Putamen (tissue), 1 donor: Measurements from ENCODE around the gene FBXO10.
"Not testable (repeated sequence)": the region's sequence is repeated elsewhere in the genome, so short reads cannot be mapped to it uniquely, and the experiment has no call there.

Experiments used
- DNase-seq: peaks from one replicate; pipeline ENCODE4 v3.0.0-alpha.2; 2016; ENCODE audit warnings: low spot score

FBXO10 gene, protein sequence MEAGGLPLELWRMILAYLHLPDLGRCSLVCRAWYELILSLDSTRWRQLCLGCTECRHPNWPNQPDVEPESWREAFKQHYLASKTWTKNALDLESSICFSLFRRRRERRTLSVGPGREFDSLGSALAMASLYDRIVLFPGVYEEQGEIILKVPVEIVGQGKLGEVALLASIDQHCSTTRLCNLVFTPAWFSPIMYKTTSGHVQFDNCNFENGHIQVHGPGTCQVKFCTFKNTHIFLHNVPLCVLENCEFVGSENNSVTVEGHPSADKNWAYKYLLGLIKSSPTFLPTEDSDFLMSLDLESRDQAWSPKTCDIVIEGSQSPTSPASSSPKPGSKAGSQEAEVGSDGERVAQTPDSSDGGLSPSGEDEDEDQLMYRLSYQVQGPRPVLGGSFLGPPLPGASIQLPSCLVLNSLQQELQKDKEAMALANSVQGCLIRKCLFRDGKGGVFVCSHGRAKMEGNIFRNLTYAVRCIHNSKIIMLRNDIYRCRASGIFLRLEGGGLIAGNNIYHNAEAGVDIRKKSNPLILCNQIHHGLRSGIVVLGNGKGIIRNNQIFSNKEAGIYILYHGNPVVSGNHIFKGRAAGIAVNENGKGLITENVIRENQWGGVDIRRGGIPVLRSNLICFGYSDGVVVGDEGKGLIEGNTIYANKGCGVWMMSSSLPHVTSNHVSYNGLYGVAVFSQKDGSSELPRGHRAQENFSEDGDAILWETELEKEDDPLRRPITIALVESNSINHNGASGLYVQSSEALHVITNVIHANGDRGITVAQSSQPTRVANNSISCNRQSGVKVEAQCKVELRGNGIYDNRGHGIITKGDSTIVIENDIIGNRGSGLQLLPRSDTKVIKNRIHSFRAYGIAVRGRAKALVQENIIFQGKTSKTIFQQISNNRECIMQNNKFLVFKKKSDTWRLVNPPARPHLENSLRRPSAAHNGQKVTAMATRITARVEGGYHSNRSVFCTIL

DNA sequence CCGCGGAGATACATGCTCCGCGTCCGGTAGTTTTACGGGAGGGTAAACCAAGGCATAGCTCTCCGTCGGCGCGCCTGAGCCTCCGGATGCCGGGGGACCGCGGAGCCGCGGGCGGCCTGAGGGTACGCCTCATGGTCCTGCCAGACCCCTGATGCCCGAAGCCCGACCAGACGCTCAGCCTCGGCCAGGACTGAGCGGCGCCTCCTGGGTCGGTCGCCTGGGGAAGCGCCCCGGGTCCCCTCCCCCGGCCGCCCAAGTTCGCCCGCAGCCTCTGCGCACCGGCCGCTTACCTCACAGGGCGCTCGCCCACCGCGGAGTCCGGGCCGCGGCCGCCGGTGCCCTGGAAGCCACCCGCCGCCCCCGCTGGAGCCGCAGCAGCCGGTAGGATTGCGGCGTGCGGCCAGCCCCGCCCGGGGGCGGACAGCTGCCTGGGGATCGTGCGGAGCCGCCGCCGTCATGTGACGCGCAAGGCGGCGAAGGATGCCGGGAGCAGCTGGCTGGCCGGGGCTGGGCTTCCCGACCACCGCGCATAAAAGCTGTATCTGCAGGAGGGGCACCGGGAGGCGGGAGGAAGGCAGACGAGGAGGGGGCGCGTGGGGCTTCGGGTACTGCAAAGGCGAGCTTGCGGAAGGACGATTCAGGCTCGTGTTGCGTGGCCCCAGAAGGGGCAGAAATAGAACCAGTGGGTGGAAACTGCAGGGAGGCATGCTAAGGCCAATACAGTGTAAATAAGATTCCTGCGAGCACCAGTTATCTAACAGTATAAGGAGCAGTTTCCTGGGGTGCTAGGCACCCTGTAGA is at the start of gene FBXO10:
Gene FBXO10, minus strand, starts transcription at position 460 of the 801 bp plus-strand sequence. CDS start 34,612 bp downstream, outside the sequence.
- DNase-seq = peak; percentile 76

DNA sequence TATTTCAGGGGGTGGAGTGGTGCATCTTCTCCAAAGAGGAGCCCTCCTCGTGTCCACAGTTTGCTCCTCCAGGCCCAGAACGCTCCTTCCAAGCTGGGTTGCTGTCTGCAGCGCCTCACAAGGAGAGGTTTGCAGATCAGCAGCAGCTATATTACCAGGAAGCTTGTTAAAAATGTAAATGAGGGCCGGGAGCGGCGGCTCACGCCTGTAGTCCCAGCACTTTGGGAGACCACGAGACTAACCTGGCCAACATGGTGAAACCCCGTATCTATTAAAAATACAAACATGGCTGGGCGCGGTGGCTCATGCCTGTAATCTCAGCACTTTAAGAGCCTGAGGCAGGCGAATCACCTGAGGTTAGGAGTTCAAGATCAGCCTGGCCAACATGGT is 49.6 kb upstream of the FBXO10 start:
- no peak for DNase-seq

DNA sequence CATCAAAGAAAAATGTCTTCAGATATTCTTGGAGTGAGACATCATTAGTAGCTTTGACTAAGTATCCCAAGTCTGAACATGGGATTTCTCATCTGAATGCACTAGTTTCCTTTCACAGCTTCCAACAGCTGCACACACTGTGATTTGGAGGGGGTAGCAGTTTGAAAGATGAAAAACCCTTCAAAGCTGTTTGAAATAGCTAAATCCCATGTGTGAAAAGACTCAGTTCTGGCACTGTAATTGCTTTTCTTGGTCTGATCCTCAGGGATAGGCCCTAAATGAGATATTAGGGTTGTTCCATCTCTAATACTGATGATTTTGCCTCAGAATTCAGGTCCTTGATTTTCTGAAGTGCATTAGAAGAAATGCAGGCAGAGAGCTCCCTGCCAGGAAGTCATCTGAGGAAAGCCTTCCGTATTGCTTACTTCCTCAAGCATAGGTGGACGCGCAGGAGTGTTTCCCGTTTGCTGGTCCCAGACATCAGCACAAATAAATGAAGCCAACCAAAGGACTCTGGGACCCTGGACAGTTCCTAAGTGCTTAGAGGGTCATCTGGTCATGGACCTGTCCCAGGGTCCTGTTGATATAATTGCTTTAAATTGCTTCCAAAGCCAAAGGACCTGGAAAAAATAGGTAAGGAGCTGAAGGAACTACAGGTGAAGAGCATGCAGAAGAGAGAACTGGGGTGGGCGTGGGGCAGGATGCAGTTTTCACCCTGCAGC is 49.0 kb upstream of the FBXO10 start:
- DNase-seq = no peak

DNA sequence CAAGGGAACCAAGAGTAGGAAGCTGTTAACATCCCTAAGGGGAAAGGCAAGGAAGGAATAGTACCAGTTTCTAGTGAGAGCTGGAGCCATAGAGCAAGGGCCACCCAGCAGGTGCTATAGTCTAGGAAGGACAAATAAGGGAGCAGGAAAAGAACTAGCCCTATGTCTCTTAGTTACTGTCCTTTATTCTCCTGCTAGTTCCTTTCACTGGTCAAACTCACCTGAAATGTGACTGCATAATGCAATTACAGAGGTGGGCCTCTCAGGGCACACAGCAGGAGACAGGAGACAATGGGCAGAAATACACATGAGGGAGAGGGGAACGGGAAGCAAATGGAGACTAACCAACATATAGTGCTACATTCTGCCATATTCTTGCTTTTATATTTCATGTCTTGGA is 47.9 kb upstream of the FBXO10 start:
- no peak for DNase-seq

DNA sequence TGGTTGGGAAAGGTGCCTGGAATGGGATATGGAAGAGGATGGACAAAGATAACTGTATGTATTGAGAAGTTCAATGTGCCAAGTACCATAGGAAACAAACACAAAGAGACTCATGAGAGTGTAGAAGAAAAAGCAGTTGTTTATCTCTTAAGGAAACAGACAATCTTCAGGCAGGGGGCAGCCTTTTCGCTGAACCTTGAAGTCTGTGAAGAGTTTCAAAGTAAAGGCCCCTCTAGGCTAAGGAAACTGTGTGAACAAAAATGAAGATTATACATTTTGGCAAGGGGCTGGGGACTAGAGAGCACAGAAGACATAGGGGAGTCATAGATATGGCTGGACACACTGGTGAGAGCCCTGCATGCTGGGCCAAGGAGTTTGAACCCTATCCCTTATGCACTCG is 47.1 kb upstream of the FBXO10 start:
- DNase-seq = no peak

DNA sequence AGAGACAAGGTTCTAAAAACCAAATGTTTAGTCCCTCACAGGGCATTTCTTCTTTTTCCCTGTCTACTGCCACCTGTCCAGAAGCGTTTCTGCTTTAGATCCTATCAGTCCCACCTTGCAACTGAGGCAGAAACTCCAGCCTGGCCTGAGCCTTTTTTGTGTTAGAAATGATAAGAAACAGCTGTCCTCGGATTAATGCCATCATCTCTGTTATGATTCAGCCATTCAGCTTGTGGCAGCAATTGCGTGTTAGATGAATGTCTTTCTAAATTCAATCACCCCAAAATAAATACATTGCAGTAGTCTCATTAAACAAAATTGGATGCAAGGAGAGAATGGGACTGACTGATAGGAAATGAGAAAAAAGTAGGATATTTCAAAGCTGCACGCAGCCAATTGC is 46.3 kb upstream of the FBXO10 start:
- no peak for DNase-seq

DNA sequence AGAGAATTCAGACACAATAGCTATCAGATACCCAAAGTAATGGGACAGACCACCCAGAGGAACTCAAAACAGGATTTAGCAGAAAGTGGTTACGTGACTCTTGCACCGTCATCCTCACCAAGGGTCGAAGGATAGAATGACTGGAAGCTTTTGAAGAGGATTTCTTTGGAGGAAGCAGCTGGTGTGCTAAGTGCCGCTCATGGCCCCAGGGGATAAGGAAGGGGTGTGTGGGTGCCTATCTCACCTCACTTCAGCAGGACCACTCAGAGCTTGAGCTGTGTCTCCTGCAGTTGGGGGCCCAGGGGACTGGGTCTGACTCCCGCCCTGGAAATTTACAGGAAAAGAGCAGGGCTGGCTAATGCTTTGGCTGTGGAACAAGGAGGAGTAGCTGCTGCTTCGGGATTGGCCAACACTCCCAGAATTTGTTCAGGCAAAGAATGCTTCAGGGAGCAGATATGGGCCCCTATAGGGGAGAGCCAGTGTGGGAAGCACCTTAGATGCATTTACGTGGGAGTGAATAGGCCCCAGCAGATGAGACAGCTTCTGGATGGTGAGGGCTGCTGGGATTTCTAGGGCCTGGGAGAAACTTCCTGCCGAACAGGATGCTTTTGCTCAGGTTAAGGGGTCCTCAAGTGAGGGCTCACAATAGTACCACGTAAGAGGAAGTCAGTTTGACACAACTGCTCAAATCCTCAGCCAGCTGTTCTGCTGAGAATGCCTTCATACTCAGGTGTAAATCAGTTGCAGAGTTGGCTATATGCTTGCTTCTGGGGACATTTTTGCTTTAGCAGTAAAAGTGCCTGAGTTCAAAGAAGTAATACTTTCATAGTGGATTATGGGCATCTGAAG is 45.3 kb upstream of the FBXO10 start:
- no peak for DNase-seq

DNA sequence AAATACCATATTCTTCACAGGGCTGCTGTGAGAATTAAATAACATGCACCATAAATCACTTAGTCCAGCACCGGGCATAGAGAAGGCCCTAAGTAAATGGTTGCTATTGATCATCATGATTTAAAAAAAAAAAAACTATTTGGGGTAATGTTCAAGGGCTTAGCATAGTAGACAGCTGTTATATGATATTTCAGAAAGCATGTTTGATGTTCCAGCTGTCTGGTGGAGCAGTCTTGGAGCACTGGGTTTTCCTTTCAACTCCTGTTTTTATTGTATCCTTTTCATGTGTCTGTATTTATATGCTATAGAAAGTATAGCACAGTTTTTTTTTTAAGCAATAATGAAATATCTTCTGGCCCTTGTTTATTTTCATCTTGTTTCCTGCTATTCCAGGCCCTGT is 44.2 kb upstream of the FBXO10 start:
- no peak for DNase-seq

DNA sequence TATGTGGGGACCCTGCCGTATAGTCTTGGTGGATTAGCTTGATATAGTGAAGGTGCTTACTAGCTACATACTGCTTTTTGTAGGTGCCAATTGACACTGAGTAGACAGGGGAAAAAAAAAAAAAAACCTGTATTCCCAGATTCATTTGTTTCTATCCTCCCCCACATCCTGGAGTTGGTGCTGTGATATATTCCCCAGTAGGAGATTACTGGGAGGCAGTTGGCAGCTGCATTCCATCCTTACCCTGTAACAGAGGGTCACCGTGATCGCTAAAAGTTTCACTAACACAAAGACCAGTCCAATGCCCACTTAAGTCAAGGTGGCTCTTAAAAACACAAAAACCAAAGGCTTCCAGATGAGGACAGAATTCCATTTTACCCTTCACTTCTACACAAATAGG is 43.6 kb upstream of the FBXO10 start:
- no peak for DNase-seq

DNA sequence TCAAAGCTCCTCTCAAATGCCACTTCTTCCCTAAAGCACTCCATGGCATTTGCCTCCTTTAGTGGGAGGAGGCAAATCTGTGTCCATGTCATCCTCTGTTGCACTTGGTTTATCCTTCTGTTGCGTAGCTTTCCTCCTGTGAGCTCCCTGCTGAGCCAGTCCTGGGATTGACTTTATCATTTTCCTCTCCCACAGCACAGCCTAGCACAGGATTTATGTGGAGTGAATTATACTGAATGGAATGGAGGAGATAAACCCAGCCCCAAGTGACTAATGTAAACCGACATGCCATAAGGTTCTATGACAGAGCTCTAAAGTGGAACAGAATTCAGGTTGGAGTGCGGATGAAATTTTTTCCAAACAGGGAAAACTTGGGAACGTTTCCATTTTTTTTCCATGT is 42.6 kb upstream of the FBXO10 start:
- no peak for DNase-seq

DNA sequence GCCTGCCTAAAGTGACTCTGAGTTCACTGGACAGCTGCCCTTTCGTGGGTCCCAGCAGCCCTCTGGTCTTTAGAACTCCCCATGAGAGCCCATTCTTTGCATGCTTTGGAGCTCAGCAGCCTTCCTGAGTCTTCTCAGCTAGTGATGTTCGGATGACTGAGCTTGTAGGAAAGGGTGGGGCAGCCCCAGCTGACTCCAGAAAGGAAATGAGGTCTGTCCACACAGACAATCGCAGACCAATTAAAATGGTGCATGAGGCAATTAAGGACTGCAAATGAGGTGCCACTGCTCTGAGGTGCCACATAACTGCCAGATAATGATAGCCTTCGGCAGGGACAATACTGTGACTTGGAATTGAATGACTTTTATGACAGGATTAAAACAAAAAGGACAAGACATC is 41.7 kb upstream of the FBXO10 start:
- no peak for DNase-seq

DNA sequence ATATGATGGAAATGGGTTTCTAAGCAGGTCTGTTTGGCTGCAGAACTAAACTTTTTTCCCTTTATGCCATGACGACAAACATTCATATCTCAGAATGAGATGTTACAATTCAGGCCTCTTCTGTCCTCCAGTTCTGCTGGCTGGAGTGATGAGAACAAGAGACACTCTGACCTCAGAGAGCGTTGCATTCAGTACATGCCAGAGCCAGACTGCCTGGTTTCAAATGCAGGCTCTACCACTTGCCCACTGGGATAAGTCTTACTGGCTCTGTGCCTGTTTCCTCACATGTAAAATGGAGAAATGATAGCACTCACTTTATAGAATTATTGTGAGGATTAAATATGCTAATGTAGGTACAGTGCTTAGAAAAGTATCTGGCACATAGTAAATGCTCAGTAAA is 41.0 kb upstream of the FBXO10 start:
- no peak for DNase-seq

DNA sequence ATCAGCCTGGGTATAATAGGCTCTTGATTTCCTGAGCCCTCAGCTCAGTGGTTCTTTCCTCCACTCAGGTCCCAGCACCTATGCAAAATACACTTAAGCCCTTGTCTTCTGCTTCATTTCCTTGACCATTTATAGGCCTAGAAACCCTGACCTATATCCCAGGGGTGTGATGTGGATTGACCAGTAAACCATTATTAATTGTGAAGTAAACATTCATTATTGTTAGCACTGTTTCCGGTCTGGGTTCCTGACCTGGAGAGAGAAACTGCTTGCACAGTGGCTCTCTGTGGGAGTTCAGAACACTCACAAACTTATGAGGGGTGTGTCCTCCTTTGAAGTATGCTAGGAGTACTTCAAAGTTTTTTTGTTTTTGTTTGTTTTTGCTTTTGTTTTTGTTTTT is 35.8 kb upstream of the FBXO10 start:
- DNase-seq = no peak

DNA sequence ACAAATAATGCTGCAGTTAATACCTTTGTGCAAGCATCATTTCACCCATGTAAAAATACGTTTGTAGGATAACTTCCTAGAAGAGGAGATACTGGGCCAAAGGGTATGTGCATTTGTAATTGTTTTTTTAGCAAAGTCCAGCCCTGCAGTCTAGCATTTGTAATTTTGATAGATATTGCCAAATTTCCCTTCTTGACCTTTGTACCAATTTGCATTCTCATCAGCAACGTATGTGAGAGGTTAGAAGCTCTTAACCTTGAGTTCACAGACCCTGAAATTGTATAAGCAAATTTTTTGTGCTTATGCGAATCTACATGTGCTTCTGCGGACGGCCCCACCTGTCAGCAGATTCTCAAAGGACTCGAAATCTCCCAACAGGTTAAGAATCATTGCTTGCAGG is 34.8 kb upstream of the FBXO10 start:
- no peak for DNase-seq

DNA sequence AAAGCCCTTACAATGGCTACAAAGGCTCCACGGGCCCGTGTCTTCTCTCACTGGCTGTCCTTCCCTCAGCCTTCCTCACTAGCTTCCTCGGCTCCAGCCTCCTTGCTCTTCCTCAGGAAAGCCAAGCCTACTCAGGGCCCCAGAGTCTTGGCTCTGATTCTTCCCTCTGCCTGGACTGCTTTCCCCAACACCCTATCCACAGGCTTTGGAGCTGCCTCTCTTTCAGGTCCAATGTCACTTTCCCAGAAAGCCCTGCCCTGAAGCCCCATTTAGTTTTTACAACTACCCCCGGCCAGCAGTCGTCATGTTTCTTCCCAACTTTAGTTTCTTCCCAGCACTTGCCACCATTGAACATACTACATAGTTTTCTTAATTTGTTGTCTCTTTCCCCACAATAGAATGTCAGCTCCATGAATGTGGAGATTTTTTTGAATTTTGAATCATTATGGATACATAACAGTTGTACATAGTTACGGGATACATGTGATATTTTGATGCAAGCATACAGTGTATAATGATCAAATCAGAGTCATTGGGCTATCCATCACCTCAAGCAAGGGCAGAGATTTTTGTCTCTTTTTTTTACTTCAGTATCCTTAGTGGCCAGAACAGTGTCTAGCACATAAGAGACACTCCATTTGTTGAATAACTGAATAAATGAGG is 33.7 kb upstream of the FBXO10 start:
- no peak for DNase-seq

DNA sequence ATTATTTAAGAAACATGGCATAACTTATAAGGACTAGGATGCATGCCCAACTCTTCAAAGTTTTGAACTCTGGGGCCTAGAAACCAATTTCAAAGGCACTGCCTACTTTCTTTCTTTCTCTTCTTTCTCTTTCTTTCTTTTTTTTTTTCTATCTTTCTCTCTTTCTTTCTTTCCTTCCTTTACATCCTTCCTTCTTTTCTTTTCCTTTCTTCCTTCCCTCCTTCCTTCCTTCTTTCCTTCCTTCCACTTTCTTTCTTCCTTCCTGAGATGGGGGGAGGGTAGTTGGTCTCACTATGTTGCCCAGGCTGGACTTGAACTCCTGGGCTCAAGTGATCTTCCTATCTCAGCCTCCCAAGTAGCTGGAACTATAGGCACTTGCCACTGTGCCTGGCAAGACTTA is 32.1 kb upstream of the FBXO10 start:
- DNase-seq = no peak

DNA sequence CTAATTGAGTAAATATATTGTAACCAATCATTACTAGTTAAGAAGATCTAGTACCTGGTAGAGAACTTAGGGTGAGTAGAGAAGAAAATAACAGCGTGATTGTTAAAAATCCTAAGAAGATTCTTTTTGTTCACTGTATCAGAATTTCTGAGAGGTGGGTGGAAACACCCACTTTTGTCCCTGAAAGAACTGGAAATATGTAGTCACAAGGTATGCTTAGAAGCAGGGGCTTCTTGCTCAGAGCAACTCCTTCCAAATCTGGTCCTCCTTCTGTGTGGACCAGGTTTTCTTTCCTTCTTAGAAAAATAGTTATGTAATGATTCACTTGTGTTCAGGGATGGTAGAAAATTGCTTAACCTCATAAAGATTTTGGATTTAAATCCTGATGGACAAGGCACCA is 28.1 kb upstream of the FBXO10 start:
- DNase-seq = peak; percentile 63

DNA sequence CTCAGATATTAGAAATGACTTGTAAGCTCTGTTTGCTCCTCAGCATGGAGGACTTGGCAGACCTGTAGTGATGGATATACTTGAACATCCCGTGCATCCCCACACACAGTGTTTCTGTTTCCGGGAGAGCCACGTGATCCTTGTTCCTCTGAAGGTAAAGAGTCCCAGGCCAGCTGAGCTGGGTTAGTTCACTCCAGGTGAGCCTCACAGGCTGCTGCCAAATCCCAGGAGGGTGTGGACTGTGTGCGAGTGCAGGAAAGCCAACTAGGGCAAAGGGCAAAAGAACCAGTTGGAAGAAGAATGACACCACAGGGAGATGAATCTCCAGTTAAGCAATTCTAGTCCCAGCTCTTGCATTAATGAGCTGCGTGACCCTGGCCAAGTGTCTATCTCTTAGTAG is 26.6 kb upstream of the FBXO10 start:
- DNase-seq = no peak

DNA sequence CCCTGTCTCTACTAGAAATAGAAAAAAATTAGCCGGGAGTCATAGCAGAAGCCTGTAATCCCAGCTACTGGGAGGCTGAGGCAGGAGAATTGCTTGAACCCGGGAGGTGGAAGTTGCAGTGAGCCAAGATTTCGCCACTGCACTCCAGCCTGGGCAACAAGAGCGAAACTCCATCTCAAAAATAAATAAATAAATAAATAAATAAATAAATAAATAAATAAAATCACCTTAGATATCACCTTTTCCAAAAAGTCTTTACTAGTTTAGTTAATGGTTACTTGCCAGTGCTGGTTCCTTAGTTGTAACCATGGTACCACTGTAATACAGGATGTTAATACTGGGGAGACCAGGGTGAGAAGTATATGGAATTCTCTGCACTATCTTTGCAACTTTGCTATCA is 25.9 kb upstream of the FBXO10 start:
- DNase-seq = not testable (repeated sequence)

DNA sequence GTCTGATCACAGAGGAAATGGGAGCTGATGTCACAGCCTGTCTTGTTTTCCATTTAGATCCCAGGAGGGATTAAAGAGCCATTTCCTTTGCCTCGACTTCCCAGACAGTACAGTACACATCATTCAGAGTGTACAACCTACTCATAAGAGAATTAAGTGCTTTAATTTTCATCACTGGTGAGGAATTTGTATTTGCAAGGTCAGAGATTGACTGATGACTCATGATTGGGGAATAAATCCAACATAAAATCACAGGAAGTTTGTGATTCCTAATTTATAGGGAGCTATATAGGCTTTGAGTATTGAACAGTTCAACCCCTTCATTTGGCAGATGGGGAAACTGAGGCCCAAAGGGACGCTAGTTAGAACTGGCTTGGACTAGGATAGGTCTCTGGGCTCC is 20.3 kb upstream of the FBXO10 start:
- no peak for DNase-seq
